ENCODE data around the gene GGCT.
"Not testable (repeated sequence)": the region's sequence is repeated elsewhere in the genome, so short reads cannot be mapped to it uniquely, and the experiment has no call there.

GGCT gene

DNA sequence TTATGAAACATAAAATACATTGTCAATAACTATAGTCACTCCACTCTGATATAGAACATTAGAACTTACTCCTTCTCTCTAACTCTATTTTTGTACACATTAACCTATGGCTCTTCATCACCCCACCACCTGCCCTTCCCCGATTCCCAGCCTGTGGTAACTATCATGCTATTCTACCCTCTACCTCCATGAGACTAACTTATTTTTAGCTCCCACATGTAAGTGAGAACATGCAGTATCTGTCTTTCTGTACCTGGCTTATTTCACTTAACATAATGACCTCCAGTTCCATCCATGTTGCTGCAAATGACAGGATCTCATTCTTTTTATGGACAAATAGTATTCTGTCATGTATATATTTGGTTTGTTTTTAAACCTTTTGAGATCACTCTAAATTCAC is 17.3 kb downstream of the GGCT start:
- no peak for DNase-seq
- Histone ChIP-seq H3K27ac (ENCODE audit: low read length) (no peak overlapping the region), H3K36me3 (replicated peaks; ENCODE audit: insufficient read depth, low read length) (no peaks in the 10 kb centered on the region), H3K4me1 (ENCODE audit: low read length) (no peaks in the 10 kb centered on the region), H4K20me1 (ENCODE audit: insufficient read depth, low read length) (no peaks in the 10 kb centered on the region), H3K9me3 (replicated peaks; ENCODE audit: insufficient read depth, low read length) (no peaks in the 10 kb centered on the region), H3F3A (ENCODE audit: insufficient read depth, low read length) (no peaks in the 10 kb centered on the region), H3K9ac (ENCODE audit: low read length) (no peak overlapping the region), H3K4me3 (ENCODE audit: low read length) (no peak overlapping the region), H3K9me2 (replicated peaks; ENCODE audit: insufficient read depth, low read length) (no peaks in the 10 kb centered on the region), H2AFZ (ENCODE audit: low read length) (no peak overlapping the region), H3K4me2 (ENCODE audit: low read depth, low read length) (no peak overlapping the region), H3K79me2 (ENCODE audit: low read length) (no peaks in the 10 kb centered on the region), H3K27me3 (replicated peaks; ENCODE audit: insufficient read depth, low read length) (no peaks in the 10 kb centered on the region)
- no peak for TF ChIP-seq EZH2phosphoT487 (IDR thresholded peaks at IDR 0.05; ENCODE audit: low read length)
- TF ChIP-seq, protein P1, sequence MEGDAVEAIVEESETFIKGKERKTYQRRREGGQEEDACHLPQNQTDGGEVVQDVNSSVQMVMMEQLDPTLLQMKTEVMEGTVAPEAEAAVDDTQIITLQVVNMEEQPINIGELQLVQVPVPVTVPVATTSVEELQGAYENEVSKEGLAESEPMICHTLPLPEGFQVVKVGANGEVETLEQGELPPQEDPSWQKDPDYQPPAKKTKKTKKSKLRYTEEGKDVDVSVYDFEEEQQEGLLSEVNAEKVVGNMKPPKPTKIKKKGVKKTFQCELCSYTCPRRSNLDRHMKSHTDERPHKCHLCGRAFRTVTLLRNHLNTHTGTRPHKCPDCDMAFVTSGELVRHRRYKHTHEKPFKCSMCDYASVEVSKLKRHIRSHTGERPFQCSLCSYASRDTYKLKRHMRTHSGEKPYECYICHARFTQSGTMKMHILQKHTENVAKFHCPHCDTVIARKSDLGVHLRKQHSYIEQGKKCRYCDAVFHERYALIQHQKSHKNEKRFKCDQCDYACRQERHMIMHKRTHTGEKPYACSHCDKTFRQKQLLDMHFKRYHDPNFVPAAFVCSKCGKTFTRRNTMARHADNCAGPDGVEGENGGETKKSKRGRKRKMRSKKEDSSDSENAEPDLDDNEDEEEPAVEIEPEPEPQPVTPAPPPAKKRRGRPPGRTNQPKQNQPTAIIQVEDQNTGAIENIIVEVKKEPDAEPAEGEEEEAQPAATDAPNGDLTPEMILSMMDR (IDR thresholded peaks at IDR 0.05; ENCODE audit: low read length), result no peak

GRCh38 chr7:30485667-30486066 is 19.0 kb downstream of the GGCT start:
- Histone ChIP-seq H3K4me2 (ENCODE audit: low read depth, low read length) (no peak overlapping the region), H3K4me3 (ENCODE audit: low read length) (no peak overlapping the region)

GRCh38 chr7:30481416-30481815 is 23.2 kb downstream of the GGCT start:
- not testable (repeated sequence) for H3K4me1 ChIP-seq (ENCODE audit: low read length); H3K9me3 ChIP-seq (replicated peaks; ENCODE audit: insufficient read depth, low read length); H2AFZ ChIP-seq (ENCODE audit: low read length); H3K9me2 ChIP-seq (replicated peaks; ENCODE audit: insufficient read depth, low read length); H3K4me2 ChIP-seq (ENCODE audit: low read depth, low read length); H4K20me1 ChIP-seq (ENCODE audit: insufficient read depth, low read length); H3K27ac ChIP-seq (ENCODE audit: low read length); H3K4me3 ChIP-seq (ENCODE audit: low read length); DNase-seq; H3K9ac ChIP-seq (ENCODE audit: low read length); H3K36me3 ChIP-seq (replicated peaks; ENCODE audit: insufficient read depth, low read length); H3K79me2 ChIP-seq (ENCODE audit: low read length); H3K27me3 ChIP-seq (replicated peaks; ENCODE audit: insufficient read depth, low read length); H3F3A ChIP-seq (ENCODE audit: insufficient read depth, low read length)

More at GRCh38 chr7:30485667-30486066, 19.0 kb downstream of the GGCT start:
- no peak for DNase-seq
- no peaks in the 10 kb centered on the region for H3K36me3 ChIP-seq (replicated peaks; ENCODE audit: insufficient read depth, low read length)
- no peak overlapping the region for H3K27ac ChIP-seq (ENCODE audit: low read length)
- no peaks in the 10 kb centered on the region for H4K20me1 ChIP-seq (ENCODE audit: insufficient read depth, low read length)
- no peaks in the 10 kb centered on the region for H3K79me2 ChIP-seq (ENCODE audit: low read length)
- no peaks in the 10 kb centered on the region for H3F3A ChIP-seq (ENCODE audit: insufficient read depth, low read length)
- no peaks in the 10 kb centered on the region for H3K9me2 ChIP-seq (replicated peaks; ENCODE audit: insufficient read depth, low read length)
- no peaks in the 10 kb centered on the region for H3K9me3 ChIP-seq (replicated peaks; ENCODE audit: insufficient read depth, low read length)
- TF ChIP-seq EZH2 (optimal IDR thresholded peaks at IDR 0.05; ENCODE audit: low read depth, low read length) (no peak), EZH2phosphoT487 (IDR thresholded peaks at IDR 0.05; ENCODE audit: low read length) (no peak)
- TF ChIP-seq, protein P1 (IDR thresholded peaks at IDR 0.05; ENCODE audit: low read length), result no peak
- no peaks in the 10 kb centered on the region for H3K4me1 ChIP-seq (ENCODE audit: low read length)
- H2AFZ ChIP-seq (ENCODE audit: low read length), result no peak overlapping the region
- no peaks in the 10 kb centered on the region for H3K27me3 ChIP-seq (replicated peaks; ENCODE audit: insufficient read depth, low read length)
- no peak overlapping the region for H3K9ac ChIP-seq (ENCODE audit: low read length)

- H3K27me3 ChIP-seq (replicated peaks; ENCODE audit: insufficient read depth, low read length), result no peaks in the 10 kb centered on the region
- no peaks in the 10 kb centered on the region for H3K9me2 ChIP-seq (replicated peaks; ENCODE audit: insufficient read depth, low read length)
- H3K9me3 ChIP-seq (replicated peaks; ENCODE audit: insufficient read depth, low read length), result no peaks in the 10 kb centered on the region
- H3K4me3 ChIP-seq (ENCODE audit: low read length), result peak overlapping the region; percentile 75
- H4K20me1 ChIP-seq (ENCODE audit: insufficient read depth, low read length), result no peaks in the 10 kb centered on the region
- DNase-seq, result peak; percentile 84
- peaks cover 6% of the 10 kb centered on the region; the same call in 1 of the 2 replicates for H3F3A ChIP-seq (ENCODE audit: insufficient read depth, low read length)
- no peaks in the 10 kb centered on the region for H3K4me1 ChIP-seq (ENCODE audit: low read length)
- TF ChIP-seq, protein P1 (IDR thresholded peaks at IDR 0.05; ENCODE audit: low read length), result no peak
- TF ChIP-seq EZH2 (optimal IDR thresholded peaks at IDR 0.05; ENCODE audit: low read depth, low read length) (no peak), EZH2phosphoT487 (IDR thresholded peaks at IDR 0.05; ENCODE audit: low read length) (no peak)
- H3K36me3 ChIP-seq (replicated peaks; ENCODE audit: insufficient read depth, low read length), result no peaks in the 10 kb centered on the region
- H3K27ac ChIP-seq (ENCODE audit: low read length), result peak overlapping the region; percentile 48; the same call in 1 of the 2 replicates
- peak overlapping the region; percentile 92 for H3K4me2 ChIP-seq (ENCODE audit: low read depth, low read length)
- H2AFZ ChIP-seq (ENCODE audit: low read length), result peak overlapping the region; percentile 90
- H3K9ac ChIP-seq (ENCODE audit: low read length), result peak overlapping the region; percentile 63
- no peaks in the 10 kb centered on the region for H3K79me2 ChIP-seq (ENCODE audit: low read length)
Measured at GRCh38 chr7:30479202-30480120, 25.2 kb downstream of the GGCT start.

All from MM.1S (cell line).